LHCN-M2 (cell line): ENCODE data around the gene NUTM2A. TPM values are rescaled to one million over a fixed set of nuclear protein-coding genes. Genes with fewer than 3 reads are reported as not detected.
"Not testable (repeated sequence)": the region's sequence is repeated elsewhere in the genome, so short reads cannot be mapped to it uniquely, and the experiment has no call there.

Experiments used
- DNase-seq: peaks from one replicate; pipeline ENCODE4 v3.0.0-alpha.2; 2012; ENCODE audit warnings: low read depth
- total RNA-seq: library from RNA; depleted of rRNA; stranded (reverse); fragments of >200 nt; gene quantifications from 2 replicates; pipeline ENCODE4 v1.2.3, GENCODE V29; 2014; rRNA removed

Gene NUTM2A
- total RNA-seq, 1 experiment from 2014 or later = 0.06 TPM

GRCh38 chr10:87247335-87247734 lies 22.1 kb downstream of the NUTM2A start:
- DNase-seq = peak; percentile 4

- DNase-seq = not testable (repeated sequence)
Observed at GRCh38 chr10:87248818-87249353, 23.6 kb downstream of the NUTM2A start.

DNA sequence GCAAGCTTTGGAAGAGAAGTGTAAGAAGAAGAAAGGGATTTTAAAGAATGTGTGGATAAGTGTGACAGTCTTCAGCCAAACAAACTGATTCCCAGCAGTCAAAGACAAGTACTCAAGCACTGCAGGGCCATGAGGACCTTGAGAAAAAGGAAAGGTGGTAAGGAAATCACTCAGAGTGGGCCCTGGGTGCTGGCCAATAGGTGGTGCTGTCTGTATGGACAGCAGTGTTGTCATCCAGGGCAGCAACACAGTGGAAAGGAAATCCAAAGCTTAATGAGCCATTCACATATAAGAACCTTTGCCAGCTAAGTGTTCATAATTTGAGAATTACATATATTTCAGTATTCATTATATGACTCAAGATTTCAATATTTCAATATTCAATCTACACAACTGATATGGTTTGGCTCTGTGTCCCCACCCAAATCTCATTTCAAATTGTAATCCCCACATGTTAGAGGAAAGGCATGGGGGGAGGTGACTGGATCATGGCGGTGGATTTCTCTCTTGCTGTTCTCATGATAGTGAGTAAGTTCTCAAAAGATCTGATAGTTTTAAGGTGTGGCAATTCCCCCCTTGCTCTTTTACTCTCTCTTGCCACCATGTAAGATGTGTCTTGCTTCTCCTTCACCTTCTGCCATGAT lies 55.6 kb downstream of the NUTM2A start:
- not testable (repeated sequence) for DNase-seq

Other genes starting within 250 kb of the NUTM2A start
- gene FAM25A, start 205.2 kb upstream of the NUTM2A start, total RNA-seq = not detected in 2 replicates
- gene GLUD1, start 130.6 kb upstream of the NUTM2A start, total RNA-seq = 194 and 203 TPM in 2 replicates
- 30.0 and 32.4 TPM in 2 replicates for gene SHLD2, start 130.2 kb upstream of the NUTM2A start, total RNA-seq
- 0.90 and 1.4 TPM in 2 replicates for gene NUTM2D, start 132.3 kb downstream of the NUTM2A start, total RNA-seq